ENCODE results near the gene MBD6.

Gene MBD6

DNA sequence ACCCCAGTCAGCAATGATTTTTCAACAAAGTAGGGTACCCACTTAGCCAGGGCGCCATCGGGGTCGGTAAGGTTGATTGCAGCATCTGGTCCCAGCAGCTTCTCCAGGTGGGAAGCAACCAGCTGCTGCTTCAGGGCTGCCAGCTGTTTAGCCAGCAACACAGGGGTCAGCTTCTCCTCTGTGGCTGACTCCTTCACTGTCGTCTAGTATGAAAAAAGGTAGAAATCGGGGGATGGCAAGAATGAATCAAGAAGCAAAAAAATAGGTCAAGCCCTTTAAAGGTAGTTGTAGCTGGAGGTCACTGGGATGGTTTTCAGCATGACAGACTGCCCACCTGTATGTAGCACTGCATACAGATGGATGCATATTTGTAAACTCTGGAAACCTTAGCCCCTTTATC lies 11.6 kb downstream of the MBD6 start:
- H3K27me3 ChIP-seq (ENCODE audit: low read depth, low read length), result no peaks in the 10 kb centered on the region
- no peaks in the 10 kb centered on the region for H3K4me1 ChIP-seq (ENCODE audit: control insufficient read depth in 1 of 2, insufficient read depth in 2 of 2, low read length in 2 of 2)
- no peak overlapping the region for H3K4me3 ChIP-seq (ENCODE audit: low read depth in 1 of 2, low read length in 2 of 2)
- no peak overlapping the region for H3K27ac ChIP-seq (ENCODE audit: low read length)
- H3K9me3 ChIP-seq (ENCODE audit: control insufficient read depth in 1 of 2, low read length in 2 of 2), result no peaks in the 10 kb centered on the region
- H3K36me3 ChIP-seq (ENCODE audit: control insufficient read depth in 1 of 2, insufficient read depth in 2 of 2, low read length in 2 of 2), result peaks cover 70 to 74% of the 10 kb centered on the region in 2 donors

DNA sequence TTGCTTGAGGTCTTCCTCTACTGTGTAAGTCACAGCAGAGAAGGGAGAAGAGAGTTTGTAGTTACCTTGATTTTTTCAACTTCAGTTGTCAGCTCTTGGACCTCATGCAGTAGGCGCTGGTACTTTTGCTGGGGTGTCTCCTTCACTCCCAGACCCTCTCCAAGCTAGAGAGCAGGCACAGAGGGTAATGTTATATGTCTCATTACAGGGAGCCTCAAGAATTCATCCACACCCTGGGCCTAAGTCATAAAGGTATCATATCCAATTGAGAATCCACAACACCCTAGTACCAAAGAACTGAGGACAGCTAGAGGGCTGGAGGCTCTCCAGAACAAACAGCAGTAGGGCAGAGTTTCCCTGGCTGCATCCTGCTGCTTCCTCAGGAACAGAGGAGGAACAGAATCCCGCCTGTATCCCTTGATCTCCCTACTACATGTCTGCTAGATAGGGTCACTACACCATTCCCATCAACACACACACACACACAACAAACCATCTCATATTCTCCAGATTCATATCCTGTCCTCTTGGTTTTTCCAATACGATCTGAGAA lies 12.4 kb downstream of the MBD6 start:
- Histone ChIP-seq H3K4me3 (ENCODE audit: low read depth in 1 of 2, low read length in 2 of 2) (no peak overlapping the region), H3K27me3 (ENCODE audit: low read depth, low read length) (no peaks in the 10 kb centered on the region), H3K27ac (ENCODE audit: low read length) (no peak overlapping the region), H3K9me3 (ENCODE audit: control insufficient read depth in 1 of 2, low read length in 2 of 2) (no peaks in the 10 kb centered on the region), H3K4me1 (ENCODE audit: control insufficient read depth in 1 of 2, insufficient read depth in 2 of 2, low read length in 2 of 2) (no peaks in the 10 kb centered on the region), H3K36me3 (ENCODE audit: control insufficient read depth in 1 of 2, insufficient read depth in 2 of 2, low read length in 2 of 2) (peaks cover 64 to 71% of the 10 kb centered on the region in 2 donors)

DNA sequence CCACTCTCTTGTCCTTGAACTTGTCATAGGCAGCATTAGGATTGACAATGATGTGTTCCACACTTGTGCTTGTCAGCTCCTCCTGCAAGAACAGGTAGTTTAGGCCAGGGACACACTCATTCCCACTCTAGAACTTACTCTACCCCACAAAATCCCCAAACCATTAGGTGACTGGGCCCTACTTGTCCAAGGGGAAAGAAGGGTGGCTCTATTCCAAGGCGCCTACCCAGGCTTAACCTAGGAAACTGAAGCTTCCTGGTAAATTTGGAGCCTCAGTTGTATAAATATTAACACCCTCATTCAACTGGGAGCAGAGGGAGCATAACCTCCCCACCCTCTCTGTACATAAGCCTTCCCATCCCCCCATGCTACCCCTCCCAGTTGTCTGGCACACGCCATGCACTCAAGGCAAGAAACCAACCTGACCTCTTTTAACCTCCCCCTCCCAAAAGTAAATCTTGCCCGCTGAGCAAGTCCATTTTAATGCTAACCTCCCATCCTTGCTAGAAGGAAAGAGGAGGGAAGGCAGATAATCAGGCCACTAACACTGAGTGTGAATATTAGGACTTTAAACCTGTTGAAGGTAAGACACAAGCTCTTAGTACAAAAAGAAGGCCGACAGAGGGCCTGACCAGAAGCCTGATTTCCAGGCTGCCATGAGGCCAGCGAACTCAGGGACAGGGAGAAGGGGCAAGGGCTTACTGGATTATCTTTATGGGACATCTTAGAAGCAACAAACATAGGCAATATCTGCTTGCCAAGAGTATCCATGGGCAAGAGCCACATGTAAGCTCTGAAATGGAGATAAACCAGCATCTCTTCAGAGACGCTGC lies 13.4 kb downstream of the MBD6 start:
- Histone ChIP-seq H3K36me3 (ENCODE audit: control insufficient read depth in 1 of 2, insufficient read depth in 2 of 2, low read length in 2 of 2) (peaks cover 55 to 62% of the 10 kb centered on the region in 2 donors), H3K27ac (ENCODE audit: low read length) (no peak overlapping the region), H3K27me3 (ENCODE audit: low read depth, low read length) (no peaks in the 10 kb centered on the region), H3K4me3 (ENCODE audit: low read depth in 1 of 2, low read length in 2 of 2) (no peak overlapping the region), H3K9me3 (ENCODE audit: control insufficient read depth in 1 of 2, low read length in 2 of 2) (no peaks in the 10 kb centered on the region), H3K4me1 (ENCODE audit: control insufficient read depth in 1 of 2, insufficient read depth in 2 of 2, low read length in 2 of 2) (no peaks in the 10 kb centered on the region)

DNA sequence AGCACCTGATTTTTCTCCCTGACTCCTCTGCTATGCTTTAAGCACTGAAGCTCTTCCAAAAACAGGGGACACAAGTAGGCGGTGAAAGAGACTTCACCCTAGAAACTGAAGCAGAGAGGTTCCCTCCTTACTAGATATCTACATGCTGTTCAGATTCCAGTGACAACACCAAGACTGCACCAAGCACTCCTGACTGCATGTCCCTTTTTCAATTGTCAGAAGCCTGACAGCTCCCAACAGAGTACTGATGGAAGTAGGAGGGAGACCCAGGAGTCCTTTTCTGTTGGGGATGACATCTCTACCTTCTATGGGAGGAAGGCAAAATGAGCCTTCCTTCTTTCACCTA lies 13.9 kb downstream of the MBD6 start:
- no peaks in the 10 kb centered on the region for H3K27me3 ChIP-seq (ENCODE audit: low read depth, low read length)
- H3K9me3 ChIP-seq (ENCODE audit: control insufficient read depth in 1 of 2, low read length in 2 of 2), result no peaks in the 10 kb centered on the region
- no peak overlapping the region for H3K27ac ChIP-seq (ENCODE audit: low read length)
- no peak overlapping the region for H3K4me3 ChIP-seq (ENCODE audit: low read depth in 1 of 2, low read length in 2 of 2)
- H3K36me3 ChIP-seq (ENCODE audit: control insufficient read depth in 1 of 2, insufficient read depth in 2 of 2, low read length in 2 of 2), result peaks cover 53 to 59% of the 10 kb centered on the region in 2 donors
- peaks cover 0 to 4% of the 10 kb centered on the region in 2 donors for H3K4me1 ChIP-seq (ENCODE audit: control insufficient read depth in 1 of 2, insufficient read depth in 2 of 2, low read length in 2 of 2)

DNA sequence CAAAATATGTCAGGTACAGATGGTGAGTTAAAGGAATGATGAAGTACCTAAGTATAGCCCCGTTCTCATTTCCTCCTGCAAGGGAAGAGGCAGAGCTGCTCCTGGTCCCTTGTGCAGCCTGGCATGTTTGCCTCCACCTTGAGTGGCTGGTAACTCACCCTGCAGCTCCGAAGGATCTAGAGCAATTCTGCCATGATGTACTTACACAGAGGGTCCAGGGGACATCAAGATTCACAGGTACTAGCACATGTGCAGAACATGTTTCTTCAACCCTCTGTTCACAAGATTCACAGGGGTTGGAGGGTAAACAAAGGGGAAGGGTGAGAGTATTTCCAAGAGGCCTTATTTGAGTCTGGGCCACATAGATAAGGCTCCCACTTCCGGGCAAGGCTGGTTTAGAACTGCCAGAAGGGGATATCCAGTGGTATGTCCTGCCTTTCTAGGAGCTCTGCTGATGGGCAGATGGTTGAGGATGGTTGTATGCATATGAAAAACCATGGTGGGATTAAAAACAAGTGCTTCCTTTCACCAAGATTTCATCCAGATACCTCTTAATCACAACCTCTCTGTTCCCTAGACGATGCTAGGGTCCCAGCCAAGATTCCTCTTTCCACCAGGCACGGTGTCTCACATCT lies 16.6 kb downstream of the MBD6 start:
- H3K9me3 ChIP-seq (ENCODE audit: control insufficient read depth in 1 of 2, low read length in 2 of 2), result no peaks in the 10 kb centered on the region
- peaks cover 29 to 36% of the 10 kb centered on the region in 2 donors for H3K36me3 ChIP-seq (ENCODE audit: control insufficient read depth in 1 of 2, insufficient read depth in 2 of 2, low read length in 2 of 2)
- no peak overlapping the region for H3K4me3 ChIP-seq (ENCODE audit: low read depth in 1 of 2, low read length in 2 of 2)
- no peaks in the 10 kb centered on the region for H3K27me3 ChIP-seq (ENCODE audit: low read depth, low read length)
- H3K27ac ChIP-seq (ENCODE audit: low read length), result no peak overlapping the region
- peaks cover 0 to 4% of the 10 kb centered on the region in 2 donors for H3K4me1 ChIP-seq (ENCODE audit: control insufficient read depth in 1 of 2, insufficient read depth in 2 of 2, low read length in 2 of 2)

DNA sequence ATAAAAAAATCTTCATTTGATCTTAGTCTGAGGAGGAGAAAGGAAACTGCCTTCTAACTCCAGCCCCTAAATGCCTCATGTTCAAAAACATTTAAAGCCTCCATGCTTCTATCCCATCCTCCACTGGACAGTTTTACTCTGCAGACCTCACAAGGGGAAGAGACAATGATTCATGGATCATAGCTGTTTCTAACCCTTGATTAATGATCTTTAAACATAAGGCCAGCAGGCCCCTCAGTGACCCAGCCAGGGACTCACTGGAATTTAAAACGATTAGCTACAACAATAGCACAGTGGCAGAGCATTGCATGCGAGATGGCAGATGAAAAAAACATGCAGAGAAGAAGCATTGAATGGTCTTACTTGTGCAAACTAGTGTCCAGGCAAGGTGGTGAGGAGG lies 18.4 kb downstream of the MBD6 start:
- Histone ChIP-seq H3K9me3 (ENCODE audit: control insufficient read depth in 1 of 2, low read length in 2 of 2) (no peaks in the 10 kb centered on the region), H3K4me1 (ENCODE audit: control insufficient read depth in 1 of 2, insufficient read depth in 2 of 2, low read length in 2 of 2) (peaks cover 5 to 17% of the 10 kb centered on the region in 2 donors), H3K27me3 (ENCODE audit: low read depth, low read length) (no peaks in the 10 kb centered on the region), H3K4me3 (ENCODE audit: low read depth in 1 of 2, low read length in 2 of 2) (no peak overlapping the region), H3K27ac (ENCODE audit: low read length) (no peak overlapping the region), H3K36me3 (ENCODE audit: control insufficient read depth in 1 of 2, insufficient read depth in 2 of 2, low read length in 2 of 2) (peaks cover 16 to 22% of the 10 kb centered on the region in 2 donors)

DNA sequence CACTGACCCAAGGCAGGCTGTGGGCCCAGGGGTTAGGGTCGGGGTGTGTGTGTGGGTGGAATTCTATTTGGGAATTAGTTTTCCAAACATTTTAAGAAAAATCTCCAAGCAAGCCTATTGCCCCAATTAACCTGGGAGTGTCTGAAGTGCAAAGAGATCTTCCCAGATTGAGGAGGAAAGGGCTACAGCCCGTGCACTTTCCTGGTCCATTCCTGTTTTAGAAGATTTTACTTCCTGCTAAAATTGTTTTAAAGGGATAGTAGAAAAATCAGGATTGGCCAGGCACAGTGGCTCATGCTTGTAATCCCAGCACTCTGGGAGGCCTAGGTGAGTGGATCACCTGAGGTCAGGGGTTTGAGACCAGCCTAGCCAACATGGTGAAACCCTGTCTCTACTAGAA lies 19.1 kb downstream of the MBD6 start:
- Histone ChIP-seq H3K27ac (ENCODE audit: low read length) (no peak overlapping the region), H3K4me3 (ENCODE audit: low read depth in 1 of 2, low read length in 2 of 2) (no peak overlapping the region), H3K9me3 (ENCODE audit: control insufficient read depth in 1 of 2, low read length in 2 of 2) (no peaks in the 10 kb centered on the region), H3K27me3 (ENCODE audit: low read depth, low read length) (no peaks in the 10 kb centered on the region), H3K36me3 (ENCODE audit: control insufficient read depth in 1 of 2, insufficient read depth in 2 of 2, low read length in 2 of 2) (peaks cover 16 to 22% of the 10 kb centered on the region in 2 donors), H3K4me1 (ENCODE audit: control insufficient read depth in 1 of 2, insufficient read depth in 2 of 2, low read length in 2 of 2) (peaks cover 7 to 21% of the 10 kb centered on the region in 2 donors)

DNA sequence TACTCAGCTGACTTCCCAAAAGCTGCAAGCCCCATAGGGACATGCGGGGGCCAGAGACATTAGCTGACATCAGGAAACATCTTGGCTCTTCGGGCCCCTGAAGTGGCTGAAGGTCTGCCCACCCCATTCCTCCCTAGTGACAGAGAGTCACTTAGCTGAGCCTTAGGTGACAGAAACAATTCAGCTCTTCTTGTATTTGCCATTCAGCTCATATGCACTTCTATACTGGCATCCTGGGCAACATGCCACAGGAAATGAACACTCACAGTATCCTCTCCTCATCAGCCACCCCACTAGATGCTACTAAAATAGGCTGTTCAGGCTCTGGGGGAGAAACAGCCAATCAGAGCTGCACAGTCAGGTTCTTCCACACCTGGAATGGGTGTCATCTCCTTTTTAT lies 21.0 kb downstream of the MBD6 start:
- H3K27ac ChIP-seq (ENCODE audit: low read length), result no peak overlapping the region
- H3K4me1 ChIP-seq (ENCODE audit: control insufficient read depth in 1 of 2, insufficient read depth in 2 of 2, low read length in 2 of 2), result peaks cover 7 to 25% of the 10 kb centered on the region in 2 donors
- no peak overlapping the region for H3K4me3 ChIP-seq (ENCODE audit: low read depth in 1 of 2, low read length in 2 of 2)
- H3K36me3 ChIP-seq (ENCODE audit: control insufficient read depth in 1 of 2, insufficient read depth in 2 of 2, low read length in 2 of 2), result peaks cover 7 to 15% of the 10 kb centered on the region in 2 donors
- H3K27me3 ChIP-seq (ENCODE audit: low read depth, low read length), result peaks cover 8% of the 10 kb centered on the region
- no peaks in the 10 kb centered on the region for H3K9me3 ChIP-seq (ENCODE audit: control insufficient read depth in 1 of 2, low read length in 2 of 2)

DNA sequence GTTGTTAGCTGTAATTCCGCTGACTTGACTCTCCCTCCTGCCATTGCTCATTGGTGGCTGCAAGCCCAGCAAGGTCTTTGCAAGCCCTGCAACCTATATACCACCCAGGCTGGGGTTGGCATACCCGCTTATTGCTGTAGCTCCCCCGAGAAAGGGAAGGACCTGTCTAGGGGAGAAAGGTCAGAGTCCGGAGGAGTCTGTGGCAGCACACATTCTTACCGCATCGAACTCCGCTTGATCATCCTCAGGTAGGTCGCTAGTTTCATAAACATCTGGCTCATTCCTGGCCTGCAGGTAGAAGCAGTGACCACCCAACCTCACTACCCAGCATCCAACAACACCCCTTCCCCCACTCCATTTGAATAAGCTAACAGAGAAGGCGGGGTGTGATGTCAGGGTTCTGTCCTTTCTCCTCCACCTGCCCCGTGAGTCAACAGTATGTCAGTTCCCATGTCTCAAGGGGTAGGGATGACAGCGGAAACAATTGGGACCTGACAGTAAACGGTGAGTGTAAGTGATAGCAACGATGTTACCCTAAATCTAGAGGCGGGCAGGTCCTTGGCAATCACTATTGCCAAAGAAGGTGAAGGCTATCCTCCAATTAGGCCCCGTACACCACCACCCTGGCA lies 23.3 kb downstream of the MBD6 start:
- Histone ChIP-seq H3K4me3 (ENCODE audit: low read depth in 1 of 2, low read length in 2 of 2) (peak overlapping the region; percentile 85 to 94), H3K27ac (ENCODE audit: low read length) (peak overlapping the region; percentile 89), H3K4me1 (ENCODE audit: control insufficient read depth in 1 of 2, insufficient read depth in 2 of 2, low read length in 2 of 2) (peaks cover 7 to 38% of the 10 kb centered on the region in 2 donors), H3K9me3 (ENCODE audit: control insufficient read depth in 1 of 2, low read length in 2 of 2) (no peaks in the 10 kb centered on the region), H3K27me3 (ENCODE audit: low read depth, low read length) (peaks cover 17% of the 10 kb centered on the region), H3K36me3 (ENCODE audit: control insufficient read depth in 1 of 2, insufficient read depth in 2 of 2, low read length in 2 of 2) (peaks cover 0 to 5% of the 10 kb centered on the region in 2 donors)

DNA sequence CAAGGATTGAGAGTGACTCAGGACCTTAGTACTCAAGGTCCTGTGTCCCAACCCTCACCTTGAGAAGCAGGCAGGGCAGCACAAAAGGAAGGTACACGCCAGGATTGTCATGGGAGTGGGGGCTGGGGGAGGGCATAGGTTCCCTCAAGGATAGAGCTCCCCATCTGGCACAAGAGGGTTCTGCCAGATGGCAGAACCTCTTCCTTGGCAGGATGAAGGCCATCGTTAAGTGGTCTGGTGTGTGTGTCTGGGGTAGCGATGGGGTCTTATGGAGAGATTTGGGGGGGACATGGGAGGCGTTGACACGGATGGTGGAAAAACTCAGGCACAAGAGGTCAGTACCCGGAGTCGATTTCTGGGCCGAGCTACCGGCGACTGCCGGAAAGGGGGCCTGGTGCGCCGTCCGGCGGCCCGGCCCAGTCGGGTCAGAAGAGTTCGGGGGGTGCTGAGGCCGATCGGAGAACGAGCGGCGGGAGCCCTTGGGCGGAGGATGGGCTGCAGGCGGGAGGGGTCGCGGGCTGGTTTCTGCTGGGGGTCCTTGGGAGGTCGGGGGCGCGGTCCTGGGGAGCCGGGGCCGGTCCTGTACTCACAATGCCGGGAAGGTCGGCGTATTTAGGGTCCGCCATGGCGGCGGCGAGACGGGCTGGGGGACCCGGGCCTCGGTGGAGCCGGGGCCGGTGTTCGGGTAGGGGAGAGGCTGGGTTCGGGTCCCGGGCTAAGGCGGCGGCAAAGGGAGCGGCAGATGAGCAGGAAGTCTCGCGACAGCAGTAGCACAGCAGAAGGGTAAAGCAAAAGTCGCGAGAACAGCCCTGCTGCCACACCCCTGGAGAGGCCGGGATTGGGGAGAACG lies 24.0 kb downstream of the MBD6 start, which contains the start of gene DCTN2:
DCTN2 (minus strand) TSS at position 755 of the 850 bp plus-strand sequence; CDS start at position 626, 129 bp downstream.
- peaks cover 0 to 2% of the 10 kb centered on the region in 2 donors for H3K36me3 ChIP-seq (ENCODE audit: control insufficient read depth in 1 of 2, insufficient read depth in 2 of 2, low read length in 2 of 2)
- H3K9me3 ChIP-seq (ENCODE audit: control insufficient read depth in 1 of 2, low read length in 2 of 2), result no peaks in the 10 kb centered on the region
- peak within 1 kb of the TSS; percentile 85 to 94 for H3K4me3 ChIP-seq (ENCODE audit: low read depth in 1 of 2, low read length in 2 of 2)
- H3K27ac ChIP-seq (ENCODE audit: low read length), result peak within 1 kb of the TSS; percentile 89
- H3K4me1 ChIP-seq (ENCODE audit: control insufficient read depth in 1 of 2, insufficient read depth in 2 of 2, low read length in 2 of 2), result peaks cover 7 to 35% of the 10 kb centered on the region in 2 donors
- H3K27me3 ChIP-seq (ENCODE audit: low read depth, low read length), result peaks cover 17% of the 10 kb centered on the region
